Right lobe of liver (tissue), 4 donors: ENCODE measurements around the gene NPDC1.

Experiments
- POLR2A ChIP-seq: fragments of 450-650 bp; IDR thresholded peaks from one replicate; pipeline ENCODE4 v1.6.1; 2017; ENCODE audit warnings: antibody characterized with exemption, mild to moderate bottlenecking
- TF ChIP-seq, protein P1 (sequence below), 4 donors: fragments of 200-600 bp in 3 of 4; fragments of 450-650 bp in 1 of 4; IDR thresholded peaks; one replicate each; pipeline versions ENCODE4 v1.5.1 to v1.8.0; 2016 to 2022; ENCODE audit warnings: antibody characterized with exemption in 4 of 4, mild to moderate bottlenecking in 2 of 4
- donor health status: DM: no; HTN: no; CAD: no.
- donor health status: DM: no; HTN: no; CAD: no.
- donor health status: DM: no; HTN: yes; CAD: no.

DNA sequence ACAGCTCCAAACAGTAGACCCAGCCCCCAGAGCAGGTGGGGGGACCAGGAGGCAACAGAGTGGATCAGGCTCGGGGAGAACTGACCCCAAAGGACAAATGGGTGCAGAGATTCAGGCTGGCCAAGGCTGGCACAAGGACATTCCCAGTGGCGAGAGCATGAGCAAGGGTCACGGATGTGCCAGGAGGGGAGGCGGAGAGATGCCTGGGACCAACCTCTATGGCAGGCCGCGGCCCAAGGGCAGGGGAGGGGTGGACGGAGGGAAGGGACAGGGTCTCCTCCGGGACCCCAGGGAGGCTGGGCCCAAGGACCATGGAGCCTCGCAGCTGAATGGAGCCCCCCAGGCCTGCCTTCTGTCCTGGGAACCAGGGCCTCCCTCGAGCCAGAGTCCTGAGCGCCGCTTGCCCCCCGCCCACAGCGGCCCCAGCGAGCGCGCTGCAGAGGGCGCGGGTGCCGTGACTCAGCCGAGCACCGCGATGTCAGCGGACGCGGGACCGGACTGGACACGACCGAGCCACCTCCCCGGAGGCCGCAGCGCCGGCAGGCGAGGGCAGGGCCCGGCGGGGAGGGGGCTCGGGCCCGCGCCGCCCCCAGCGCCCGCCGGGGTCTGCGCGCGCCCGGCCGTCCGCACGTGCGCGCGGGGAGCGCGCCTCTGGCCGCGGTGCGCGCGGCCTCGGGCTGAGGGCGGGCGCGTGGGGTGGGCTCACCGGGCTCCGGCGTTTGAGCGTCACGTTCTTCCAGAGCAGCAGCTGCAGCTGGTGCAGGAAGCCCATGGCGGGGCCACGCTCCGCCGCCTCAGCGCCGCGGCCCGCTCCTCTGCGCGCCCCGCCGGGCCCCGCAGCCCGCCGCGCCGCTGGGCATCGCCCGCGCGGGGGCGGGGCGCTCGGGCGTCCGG, 18.4 kb downstream of the NPDC1 start, which contains the start of gene ABCA2:
- TF ChIP-seq, protein P1, sequence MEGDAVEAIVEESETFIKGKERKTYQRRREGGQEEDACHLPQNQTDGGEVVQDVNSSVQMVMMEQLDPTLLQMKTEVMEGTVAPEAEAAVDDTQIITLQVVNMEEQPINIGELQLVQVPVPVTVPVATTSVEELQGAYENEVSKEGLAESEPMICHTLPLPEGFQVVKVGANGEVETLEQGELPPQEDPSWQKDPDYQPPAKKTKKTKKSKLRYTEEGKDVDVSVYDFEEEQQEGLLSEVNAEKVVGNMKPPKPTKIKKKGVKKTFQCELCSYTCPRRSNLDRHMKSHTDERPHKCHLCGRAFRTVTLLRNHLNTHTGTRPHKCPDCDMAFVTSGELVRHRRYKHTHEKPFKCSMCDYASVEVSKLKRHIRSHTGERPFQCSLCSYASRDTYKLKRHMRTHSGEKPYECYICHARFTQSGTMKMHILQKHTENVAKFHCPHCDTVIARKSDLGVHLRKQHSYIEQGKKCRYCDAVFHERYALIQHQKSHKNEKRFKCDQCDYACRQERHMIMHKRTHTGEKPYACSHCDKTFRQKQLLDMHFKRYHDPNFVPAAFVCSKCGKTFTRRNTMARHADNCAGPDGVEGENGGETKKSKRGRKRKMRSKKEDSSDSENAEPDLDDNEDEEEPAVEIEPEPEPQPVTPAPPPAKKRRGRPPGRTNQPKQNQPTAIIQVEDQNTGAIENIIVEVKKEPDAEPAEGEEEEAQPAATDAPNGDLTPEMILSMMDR (IDR thresholded peaks at IDR 0.05), result no peak
- TF ChIP-seq POLR2A, result no peak
